PC-9 (cell line): ENCODE data around the gene ING4.

ENCODE experiments used
- CTCF ChIP-seq: fragments of 200-600 bp; sonication (generic); conservative IDR thresholded peaks from 2 replicates; pipeline ENCODE4 v1.6.1; 2017; ENCODE audit warnings: mixed run types, antibody characterized with exemption, mild to moderate bottlenecking, moderate library complexity
- EZH2 ChIP-seq: fragments of 200-600 bp; sonication (generic); IDR thresholded peaks from 2 replicates; pipeline ENCODE4 v1.8.0; 2017; ENCODE audit warnings: antibody characterized with exemption, low read depth

GRCh38 chr12:6672143-6672542 is 9.2 kb upstream of the ING4 start:
- TF ChIP-seq CTCF (no peak), EZH2 (no peak)
